ENCODE data around the gene TNS1. TPM values are rescaled to one million over a fixed set of nuclear protein-coding genes. Genes with fewer than 3 reads are reported as not detected.

TNS1 gene
- total RNA-seq, 2 experiments from 2014 or later: 0.15 to 0.61 TPM

- POLR2A ChIA-PET: no interaction called here
- CTCF ChIA-PET: no interaction called here
Observed at GRCh38 chr2:218017211-218018053, 14.6 kb upstream of the TNS1 start.

- POLR2A ChIA-PET: no interaction called here
- CTCF ChIA-PET: no interaction called here
Observed at GRCh38 chr2:218016810-218017209, 14.0 kb upstream of the TNS1 start.

GRCh38 chr2:218015586-218016521 is 13.1 kb upstream of the TNS1 start:
- CTCF ChIA-PET: no interaction called here
- POLR2A ChIA-PET: no interaction called here

- ChIA-PET POLR2A (no interaction called here), CTCF (no interaction called here)
Observed at GRCh38 chr2:218014706-218015585, 12.2 kb upstream of the TNS1 start.

- CTCF ChIA-PET: no interaction called here
- POLR2A ChIA-PET: no interaction called here
Observed at GRCh38 chr2:218013289-218013688, 10.5 kb upstream of the TNS1 start.

- ChIA-PET POLR2A (no interaction called here), CTCF (interaction anchor here (1.3 kb wide), 1 partner anchor 18 kb away, joined by 4 read pairs; no protein-coding TSS in a partner anchor)
Observed at GRCh38 chr2:218012284-218012683, 9.5 kb upstream of the TNS1 start.

GRCh38 chr2:218011653-218012040 is 8.9 kb upstream of the TNS1 start:
- POLR2A ChIA-PET: no interaction called here
- CTCF ChIA-PET: interaction anchor here (1.3 kb wide), 1 partner anchor 18 kb away, joined by 4 read pairs; no protein-coding TSS in a partner anchor

GRCh38 chr2:218010984-218011652 is 8.3 kb upstream of the TNS1 start:
- POLR2A ChIA-PET: no interaction called here
- CTCF ChIA-PET: interaction anchor here (1.3 kb wide), 1 partner anchor 17 kb away, joined by 4 read pairs; no protein-coding TSS in a partner anchor

GRCh38 chr2:218010140-218010983 is 7.6 kb upstream of the TNS1 start:
- CTCF ChIA-PET: no interaction called here

GRCh38 chr2:218009765-218010139 is 7.0 kb upstream of the TNS1 start:
- CTCF ChIA-PET: no interaction called here
- POLR2A ChIA-PET: no interaction called here

More at GRCh38 chr2:218010140-218010983, 7.6 kb upstream of the TNS1 start:
- POLR2A ChIA-PET: no interaction called here

GRCh38 chr2:218009231-218009630 is 6.4 kb upstream of the TNS1 start:
- ChIA-PET POLR2A (no interaction called here), CTCF (no interaction called here)

- ChIA-PET POLR2A (no interaction called here), CTCF (no interaction called here)
Observed at GRCh38 chr2:218008060-218009040, 5.6 kb upstream of the TNS1 start.

GRCh38 chr2:218006741-218007140 is 3.9 kb upstream of the TNS1 start:
- POLR2A ChIA-PET: no interaction called here
- CTCF ChIA-PET: no interaction called here

- ChIA-PET POLR2A (no interaction called here), CTCF (no interaction called here)
Observed at GRCh38 chr2:218005486-218005885, 2.7 kb upstream of the TNS1 start.

GRCh38 chr2:218005028-218005427 is 2.2 kb upstream of the TNS1 start:
- CTCF ChIA-PET: no interaction called here
- POLR2A ChIA-PET: no interaction called here

- ChIA-PET POLR2A (no interaction called here), CTCF (no interaction called here)
Observed at GRCh38 chr2:218003981-218004419, 1.2 kb upstream of the TNS1 start.

- ChIA-PET POLR2A (no interaction called here), CTCF (no interaction called here)
Observed at GRCh38 chr2:218003281-218003944, 618 bp upstream of the TNS1 start.
